Limb (tissue), 2 donors: Measurements from ENCODE around the gene CREB5.
A peak's percentile ranks its signal among the peaks of the same experiment; 100 is the strongest.
"Not testable (repeated sequence)": the region's sequence is repeated elsewhere in the genome, so short reads cannot be mapped to it uniquely, and the experiment has no call there.

Source experiments
- DNase-seq, 2 donors: peaks; one replicate each; pipeline ENCODE4 v3.0.0-alpha.2; 2016; ENCODE audit errors: extremely low spot score in 2 of 2

The CREB5 gene

DNA sequence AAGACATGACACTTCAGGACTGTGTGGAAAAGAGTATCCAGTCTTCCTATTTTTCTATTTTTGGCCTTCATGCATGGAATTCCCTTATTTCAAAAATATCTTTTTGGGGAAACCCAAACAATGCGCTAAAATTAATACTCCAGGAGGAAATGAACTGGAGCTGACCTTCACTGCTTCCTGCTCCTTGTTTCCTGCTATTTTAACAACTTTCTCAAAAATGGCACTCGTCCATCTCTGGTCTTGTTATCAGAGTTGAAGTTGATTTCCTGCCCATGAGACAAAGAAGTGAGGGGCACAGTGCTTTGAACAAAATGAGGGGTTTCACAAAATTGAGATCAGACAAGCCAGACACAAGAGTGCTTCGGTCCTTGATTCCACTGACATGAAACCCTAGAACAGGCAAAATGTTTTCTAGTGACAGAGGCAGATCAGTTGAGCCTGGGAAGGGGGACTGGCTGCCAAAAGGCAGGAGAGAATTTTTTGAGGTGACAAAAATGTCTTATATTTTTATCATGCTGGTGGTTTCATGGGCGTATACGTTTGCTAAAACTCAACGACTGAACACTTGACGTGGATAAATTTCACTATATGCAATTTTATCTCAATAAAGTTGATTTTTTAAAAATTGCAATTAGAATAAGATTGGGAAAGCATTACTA lies 193.2 kb downstream of the CREB5 start:
- DNase-seq: no peak

DNA sequence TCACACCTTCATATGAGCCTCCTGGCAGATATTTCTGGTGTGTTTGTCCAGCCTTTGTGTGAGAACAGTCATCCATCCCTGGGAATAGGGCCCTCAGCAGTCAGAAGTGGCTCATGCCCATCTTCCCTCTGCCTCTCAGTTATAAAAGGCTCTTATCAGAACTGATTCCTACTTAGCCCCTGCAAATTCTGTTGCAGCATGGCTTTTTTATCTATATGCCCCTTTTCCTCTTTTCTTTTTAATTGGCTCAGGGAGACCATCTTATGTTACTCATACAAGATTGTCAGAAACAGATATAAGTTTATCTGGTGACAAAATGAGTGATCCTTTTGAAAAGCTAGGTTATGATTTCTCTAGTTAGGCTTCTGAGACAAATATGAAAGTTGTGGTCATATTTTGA lies 194.1 kb downstream of the CREB5 start:
- DNase-seq: no peak

DNA sequence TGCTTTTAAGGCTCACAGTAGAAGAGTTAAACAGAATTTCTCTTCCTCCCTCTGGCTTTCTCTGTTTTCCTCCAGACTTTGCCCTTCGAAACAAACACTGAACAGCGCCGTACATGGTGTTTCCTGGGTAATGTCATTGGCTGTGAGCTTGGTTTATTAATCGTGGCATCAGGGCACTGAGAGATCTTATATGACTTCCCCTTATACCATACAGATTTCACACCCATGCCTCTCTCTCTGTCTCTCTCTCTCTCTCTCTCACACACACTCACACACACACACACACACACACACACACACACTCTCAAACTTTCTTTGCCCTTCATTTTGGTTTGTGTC lies 195.5 kb downstream of the CREB5 start:
- no peak for DNase-seq

DNA sequence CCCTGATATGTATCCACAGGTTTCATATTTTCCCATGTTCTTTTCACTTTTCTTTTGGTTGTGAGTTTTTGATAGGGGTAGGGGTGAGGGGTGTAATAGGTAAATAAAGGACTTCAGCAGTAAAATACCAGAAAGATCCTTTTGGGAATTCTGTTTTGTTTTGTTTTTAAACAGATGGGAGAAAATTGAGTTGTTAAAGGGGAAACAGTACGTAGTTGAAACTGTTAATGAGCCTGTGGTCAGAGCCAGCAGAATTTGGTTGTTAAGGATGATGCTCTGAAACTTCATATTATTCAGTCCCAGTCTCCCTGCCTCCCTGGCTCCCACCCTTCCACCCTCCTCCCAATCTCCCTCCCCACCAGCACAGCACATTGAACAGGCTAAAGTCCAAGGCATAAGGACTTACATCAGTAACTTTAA lies 195.9 kb downstream of the CREB5 start:
- DNase-seq: no peak

DNA sequence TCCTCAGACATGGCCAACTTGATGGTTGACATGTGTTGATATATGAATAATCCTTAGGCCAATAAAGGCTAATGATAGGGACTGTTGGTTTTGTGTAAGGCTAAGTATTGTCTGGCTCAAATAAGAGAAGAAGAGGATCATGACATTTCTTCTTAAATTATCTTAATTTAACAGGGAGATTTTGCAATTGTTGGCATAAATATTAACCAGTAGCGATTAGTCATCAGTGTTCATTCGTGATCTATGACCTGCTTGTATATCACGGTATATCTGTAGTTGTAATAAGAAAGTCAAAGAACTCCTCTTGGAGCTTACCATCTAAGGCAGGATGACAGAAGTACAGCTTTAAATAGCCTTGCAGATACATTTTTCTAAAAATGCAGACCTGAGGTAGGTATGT lies 196.4 kb downstream of the CREB5 start:
- no peak for DNase-seq

DNA sequence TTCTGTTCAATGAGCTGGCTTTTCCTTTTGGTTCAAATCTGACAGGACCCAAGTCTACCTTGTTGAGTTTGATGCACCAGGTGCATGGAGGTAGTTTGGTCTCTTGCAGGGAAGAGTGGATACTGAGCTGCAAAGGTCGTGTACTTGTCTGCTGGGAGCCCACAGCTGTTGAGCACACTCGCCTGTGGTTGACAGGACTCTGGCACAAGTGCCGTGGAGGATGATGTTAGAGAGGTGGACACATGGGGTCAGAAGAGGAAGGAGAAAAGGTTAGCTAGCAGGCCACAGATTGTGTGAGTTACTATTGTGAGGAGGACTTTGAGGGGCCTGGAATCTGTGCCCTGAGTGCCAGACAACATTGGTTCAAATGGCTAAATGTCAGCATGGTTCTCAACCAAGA lies 197.3 kb downstream of the CREB5 start:
- DNase-seq: no peak

DNA sequence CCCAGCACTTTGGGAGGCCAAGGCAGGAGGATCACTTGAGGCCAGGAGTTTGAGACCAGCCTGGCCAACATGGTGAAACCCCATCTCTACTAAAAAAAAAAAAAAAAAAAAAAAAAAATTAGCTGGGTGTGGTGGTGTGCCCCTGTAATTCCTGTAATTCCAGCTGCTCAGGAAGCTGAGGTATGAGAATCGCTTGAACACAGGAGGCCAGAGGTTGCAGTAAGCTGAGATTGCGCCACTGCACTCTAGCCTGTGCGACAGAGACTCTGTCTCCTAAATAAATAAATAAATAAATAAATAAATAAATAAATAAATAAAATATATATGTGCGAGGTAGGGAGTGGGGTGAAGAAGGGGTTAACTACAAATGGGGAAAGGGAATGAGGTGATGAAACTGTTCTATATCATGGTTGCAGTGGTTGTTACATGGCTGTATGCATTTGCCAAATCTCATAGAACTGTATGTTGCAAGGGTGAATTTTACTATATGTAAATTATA lies 199.1 kb downstream of the CREB5 start:
- DNase-seq: not testable (repeated sequence)

DNA sequence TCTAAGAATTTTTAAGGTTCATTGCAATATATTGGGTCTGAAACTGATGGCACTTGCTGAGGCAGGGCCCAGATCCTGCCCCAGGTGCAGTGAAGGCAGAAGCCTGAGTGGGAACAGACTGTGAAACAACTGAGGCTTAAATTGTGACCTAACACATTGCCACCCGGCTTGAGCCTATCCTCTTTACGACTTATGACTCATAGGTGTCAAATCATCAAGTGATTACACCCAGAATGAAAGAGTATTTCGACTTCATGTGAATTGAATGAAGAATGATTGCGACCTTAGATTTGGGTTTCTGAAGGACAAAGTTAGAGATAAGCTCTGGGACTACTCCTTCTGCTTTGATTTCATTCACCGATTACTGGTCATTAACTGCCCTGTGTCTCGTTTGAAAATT lies 200.9 kb downstream of the CREB5 start:
- DNase-seq: no peak

DNA sequence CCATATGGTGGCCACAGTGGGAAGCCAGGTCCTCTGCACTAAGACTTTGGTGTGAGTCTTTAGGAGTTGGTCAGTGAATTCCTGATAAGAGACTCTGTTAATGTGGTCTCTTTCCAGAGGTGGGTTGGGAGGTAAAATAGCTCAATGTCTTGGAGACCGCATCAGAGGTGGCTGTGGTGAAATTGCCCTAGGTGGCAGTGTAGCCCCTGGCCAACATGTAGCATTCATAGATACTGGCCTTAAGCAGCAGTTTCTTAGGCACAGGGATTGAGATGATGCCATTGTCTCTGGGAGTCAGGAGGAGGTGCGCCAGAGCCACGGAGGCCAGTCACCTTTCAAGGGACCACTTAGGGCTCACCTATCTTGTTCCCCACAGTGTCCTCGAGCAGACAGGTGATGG lies 202.8 kb downstream of the CREB5 start:
- no peak for DNase-seq

DNA sequence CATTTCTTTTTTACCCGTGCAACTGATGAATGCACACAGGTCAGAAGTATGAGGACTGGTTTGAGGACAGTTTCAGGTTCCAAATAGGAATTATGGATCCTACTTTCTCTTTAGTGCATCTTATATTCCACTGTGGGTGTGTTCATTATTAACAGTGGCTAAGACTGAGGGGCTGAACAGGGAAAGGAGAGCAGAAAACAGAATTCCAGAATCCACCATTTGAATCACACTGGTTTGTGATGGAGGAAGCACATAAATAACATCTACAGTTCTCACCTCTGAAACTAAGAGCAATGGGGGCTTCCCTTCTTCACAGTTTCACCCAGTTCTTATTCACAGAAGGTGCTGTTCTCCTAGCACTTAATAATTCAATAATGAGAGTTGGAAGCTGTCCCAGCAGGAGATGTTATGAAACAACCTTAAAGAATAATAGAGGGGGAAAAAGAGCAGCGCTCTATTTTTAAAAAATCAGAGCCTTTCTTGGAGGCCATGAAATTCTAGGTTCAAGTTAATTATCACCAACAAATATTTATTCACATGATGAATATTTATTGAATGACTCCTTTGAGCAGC lies 205.1 kb downstream of the CREB5 start:
- no peak for DNase-seq

DNA sequence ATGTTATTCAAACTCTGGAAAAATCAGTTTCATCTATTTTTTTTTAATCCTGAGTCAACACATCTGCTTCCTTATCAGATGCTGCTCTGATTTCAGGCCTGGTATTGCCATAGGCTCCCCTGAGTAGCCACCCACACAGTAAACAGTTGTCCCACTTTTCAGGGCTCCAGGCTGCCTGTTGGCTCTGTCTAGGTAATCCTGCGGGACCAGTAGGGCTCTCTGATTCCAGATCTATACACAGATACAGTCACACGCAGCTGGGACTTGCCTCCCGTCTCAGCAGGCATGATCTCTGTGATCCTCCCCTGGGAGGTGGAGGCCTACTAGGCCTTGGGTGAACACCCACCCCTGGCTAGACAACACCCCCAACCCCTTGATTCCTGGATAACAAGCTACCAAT lies 206.1 kb downstream of the CREB5 start:
- no peak for DNase-seq

DNA sequence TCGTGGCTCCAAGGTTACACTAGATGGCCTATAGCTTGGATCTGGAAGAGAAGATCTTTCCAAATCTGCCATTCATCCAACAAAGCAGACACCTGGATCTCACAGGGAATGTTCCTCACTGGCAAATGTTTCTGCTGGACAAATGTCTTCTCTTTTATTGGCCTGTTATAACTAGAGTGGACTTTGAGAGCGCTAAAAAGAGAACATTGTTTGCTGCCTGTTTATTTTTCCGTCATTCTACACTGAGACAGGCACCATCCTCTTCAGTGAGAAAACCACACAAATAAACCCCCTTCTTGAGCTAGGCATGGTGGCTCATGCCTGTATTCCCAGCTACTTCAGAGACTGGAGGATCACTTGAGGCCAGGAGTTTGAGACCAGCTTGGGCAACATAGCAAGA lies 206.9 kb downstream of the CREB5 start:
- no peak for DNase-seq

DNA sequence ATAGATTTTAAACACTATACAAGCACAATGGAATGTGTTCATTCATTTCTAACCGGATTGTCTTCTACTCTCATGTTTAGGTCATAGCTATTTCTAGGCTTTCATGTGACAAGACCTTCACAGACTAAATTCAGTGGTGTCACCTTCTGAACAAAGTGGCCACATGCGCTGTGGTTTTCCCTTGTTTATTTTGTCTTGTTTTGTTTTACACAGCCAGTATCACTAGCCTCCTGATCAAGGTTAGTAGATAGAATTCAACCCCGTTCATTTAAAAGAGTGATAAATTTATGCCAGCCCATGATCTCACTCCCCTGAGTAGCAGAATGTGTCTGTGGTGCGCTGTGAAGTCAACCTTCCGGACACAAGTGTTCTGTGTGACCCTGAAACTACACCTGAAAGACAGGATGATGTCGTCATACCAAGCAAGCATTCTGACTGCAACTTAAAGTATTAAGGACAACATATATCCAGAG lies 209.1 kb downstream of the CREB5 start:
- DNase-seq: no peak

DNA sequence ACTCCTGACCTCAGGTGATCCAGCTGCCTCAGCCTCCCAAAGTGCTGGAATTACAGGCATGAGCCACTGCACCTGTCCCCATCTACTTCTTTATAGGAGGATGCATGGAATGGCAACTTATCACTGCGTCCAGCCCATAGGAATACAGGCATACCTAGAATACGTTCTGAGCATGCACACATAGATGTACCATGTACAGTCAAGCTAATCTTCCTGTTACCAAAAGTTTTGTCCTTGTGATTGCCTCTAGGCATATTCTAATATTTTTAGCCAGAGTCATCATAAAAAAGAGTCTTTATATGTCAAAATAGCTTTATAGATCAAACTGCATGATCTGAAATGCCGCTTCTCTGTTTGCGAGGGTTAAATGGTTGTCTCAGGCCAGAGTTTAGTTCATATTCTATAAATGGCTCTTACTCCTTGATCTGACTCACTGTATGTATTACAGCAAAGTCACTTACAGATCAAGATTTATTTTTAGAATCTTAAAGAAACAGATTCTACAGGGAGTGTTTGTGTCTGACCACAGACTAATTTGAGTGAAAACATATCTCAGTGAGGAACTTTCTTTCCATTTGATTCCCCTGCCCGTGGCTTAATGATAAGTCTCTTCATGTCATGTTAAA lies 210.9 kb downstream of the CREB5 start:
- no peak for DNase-seq

DNA sequence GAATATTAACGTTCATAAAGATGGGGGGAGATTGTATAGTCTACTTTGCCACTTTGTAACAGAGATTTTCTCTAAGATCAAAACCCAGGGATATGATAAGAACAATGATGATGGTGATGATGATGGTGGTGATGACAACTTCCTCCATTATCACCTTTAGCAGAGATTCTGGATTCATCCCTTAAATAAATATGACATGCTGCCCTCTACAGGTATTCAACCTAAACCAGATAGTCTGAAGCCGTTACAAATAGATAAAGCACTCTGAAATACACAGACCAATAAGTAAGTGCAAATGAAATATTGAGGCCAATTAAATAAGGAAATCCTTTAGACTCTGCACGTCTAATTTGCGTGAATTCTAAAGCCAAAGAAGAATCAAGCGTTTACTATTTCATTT lies 211.5 kb downstream of the CREB5 start:
- DNase-seq: no peak

DNA sequence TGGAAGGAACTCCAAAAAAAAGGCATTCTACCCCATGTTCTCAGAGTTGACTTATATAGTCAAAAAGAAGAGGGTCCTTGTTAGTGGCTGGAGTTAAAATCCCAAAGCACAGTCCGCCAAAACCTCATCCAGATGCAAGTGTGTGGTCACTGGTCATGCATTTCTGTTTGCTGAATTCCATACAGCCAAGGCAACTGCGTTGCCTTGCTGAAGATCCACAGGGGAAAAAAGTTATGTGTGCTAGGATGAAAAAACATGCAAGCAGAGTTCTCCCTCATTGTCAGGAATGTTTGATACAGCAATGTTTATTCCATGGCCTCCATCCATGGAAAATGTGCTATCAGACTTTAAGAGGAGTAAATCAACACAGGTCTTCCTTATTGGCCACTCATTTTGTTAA lies 213.1 kb downstream of the CREB5 start:
- no peak for DNase-seq

DNA sequence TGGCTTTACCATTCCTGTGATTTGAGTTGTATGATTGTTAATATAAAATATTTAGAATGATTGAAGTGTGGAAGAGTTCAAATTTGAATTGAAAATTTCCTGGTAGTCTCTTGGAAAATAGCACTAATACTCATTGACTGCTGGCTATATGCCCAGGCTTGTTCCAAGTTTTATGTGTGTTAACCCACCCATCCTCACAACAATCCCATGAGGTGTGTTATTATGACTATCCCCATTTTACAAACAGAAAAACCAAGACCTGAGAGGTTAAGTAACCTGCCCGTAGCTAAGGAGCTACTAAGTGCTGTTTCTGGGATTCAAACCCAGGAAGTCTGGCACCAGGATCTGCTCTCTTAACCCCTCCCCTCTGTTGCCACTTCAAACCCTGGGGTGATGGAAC lies 213.9 kb downstream of the CREB5 start:
- no peak for DNase-seq

DNA sequence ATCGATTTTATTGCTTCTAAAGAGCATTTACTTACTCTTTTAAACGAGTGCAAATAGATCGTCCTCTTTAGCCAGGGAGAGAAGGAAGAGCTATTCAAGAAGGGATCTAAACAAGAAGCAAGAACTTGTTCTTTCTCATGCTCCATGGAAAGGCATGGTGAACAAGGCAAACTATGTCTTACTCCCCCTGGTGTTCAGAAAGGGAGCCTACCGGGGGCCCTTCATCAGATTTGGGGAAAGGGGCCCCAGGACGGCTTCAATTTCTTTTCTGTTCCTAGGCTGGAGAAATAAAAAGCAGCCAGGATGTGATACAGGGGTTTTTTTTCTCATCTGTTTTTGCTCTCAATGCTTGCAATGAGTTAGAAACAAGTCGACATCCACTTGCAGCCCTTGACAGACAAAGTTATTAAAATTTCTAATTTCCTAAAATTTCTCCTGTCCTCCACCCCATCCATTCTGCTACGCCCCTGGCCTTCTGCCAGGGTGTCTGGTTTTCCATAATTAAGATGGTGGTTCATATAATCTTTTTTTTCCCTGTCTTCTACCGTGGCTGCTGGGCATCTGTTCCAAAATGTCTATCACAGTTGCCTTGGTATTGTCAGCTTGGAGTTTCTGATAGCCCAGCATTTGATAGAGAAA lies 214.4 kb downstream of the CREB5 start:
- peak; percentile 64 to 73 for DNase-seq

DNA sequence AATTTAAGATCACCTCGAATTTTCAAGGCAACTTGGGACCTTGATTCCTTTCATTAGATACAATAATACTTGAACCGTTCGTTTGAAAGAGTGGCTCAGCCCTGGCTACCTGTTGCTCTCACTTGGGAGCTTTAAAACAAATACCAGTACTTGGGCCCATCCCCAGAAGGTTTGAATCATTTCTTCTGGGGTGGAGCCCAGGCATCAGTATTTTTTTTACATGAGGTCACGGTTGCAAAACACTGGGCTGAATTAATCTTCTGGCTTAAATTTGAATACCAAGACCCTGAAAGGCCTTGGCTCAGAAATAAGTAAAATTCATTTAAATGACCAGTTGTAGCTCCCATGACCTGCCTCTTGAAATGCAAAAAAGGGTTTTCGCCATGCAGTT lies 214.9 kb downstream of the CREB5 start:
- DNase-seq: no peak

DNA sequence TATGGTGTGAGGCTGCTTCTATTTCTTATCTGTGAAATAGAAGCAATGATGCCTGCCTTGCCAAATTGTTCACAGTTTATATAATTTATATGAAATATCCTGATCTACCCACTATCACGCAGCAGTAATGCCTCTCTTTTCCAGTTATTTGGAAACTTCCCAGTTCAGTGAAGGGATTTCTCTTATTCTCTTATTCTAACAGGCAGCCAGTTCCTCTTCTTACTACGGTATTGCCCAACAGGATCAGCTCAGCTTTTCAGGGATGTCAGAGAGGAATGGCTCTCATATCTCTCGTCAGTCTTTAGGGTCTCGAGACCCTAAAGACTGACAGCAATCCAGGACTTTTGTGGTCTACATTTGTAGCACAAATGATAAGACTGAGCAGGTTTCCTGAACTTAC lies 215.6 kb downstream of the CREB5 start:
- DNase-seq: no peak

DNA sequence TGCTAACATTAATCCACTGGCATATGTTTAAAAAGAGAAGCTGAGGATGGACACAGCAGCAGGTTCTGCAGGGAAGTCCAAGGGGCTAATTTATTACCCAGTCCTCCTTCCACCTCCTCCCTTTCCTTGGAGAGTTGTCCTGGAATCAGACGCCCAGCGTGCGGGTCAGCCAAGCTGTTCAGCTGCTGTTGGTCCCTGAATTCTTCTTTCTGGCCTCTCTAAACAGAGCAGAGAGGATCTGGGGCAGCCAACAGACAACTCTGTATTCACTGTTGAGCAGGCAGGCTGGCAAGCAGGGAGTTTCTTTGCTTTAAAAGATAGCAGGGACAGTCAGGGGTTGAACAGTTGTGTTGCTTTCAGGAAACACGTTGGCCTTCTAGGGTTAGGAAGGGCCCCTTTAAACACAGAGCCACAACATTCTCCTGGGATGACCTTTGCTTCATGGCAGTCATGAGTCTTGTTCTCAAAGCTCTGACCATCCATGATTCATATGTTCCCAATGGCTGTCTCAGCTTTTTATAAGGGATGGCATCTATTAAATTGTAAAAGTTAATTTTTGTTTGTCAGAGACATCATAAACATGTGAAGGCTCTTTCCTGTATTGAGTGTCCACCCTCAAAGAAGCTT lies 217.0 kb downstream of the CREB5 start:
- no peak for DNase-seq

DNA sequence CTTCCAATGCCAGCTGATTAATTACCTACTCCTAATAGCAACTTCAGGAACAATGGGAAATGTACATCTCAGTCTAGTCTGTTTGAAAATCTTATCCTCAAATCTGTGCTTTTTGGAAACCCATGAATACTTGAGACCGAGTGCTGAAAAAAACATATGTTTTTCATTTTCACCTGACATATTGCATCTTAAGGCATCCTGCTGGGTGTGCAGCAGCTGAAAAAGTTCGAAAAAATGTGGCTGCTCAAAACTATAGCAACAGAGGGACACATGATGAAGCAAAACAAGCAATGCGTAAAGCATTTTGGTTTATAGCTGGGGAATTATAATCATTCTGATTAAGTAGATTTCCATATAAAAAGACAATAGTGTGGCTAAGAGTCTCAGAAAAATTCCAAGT lies 218.0 kb downstream of the CREB5 start:
- DNase-seq: peak in 1 of 2 donors; percentile 68
